K562 (cell line): Measurements from ENCODE around the gene RGS13. TPM values are rescaled to one million over a fixed set of nuclear protein-coding genes. Genes with fewer than 3 reads are reported as not detected.

ENCODE experiments used
- AFF4 ChIP-seq: sonication (generic); formaldehyde crosslinking; IDR thresholded peaks from 2 replicates; pipeline ENCODE4 v1.8.0; 2023; ENCODE audit warnings: mild to moderate bottlenecking, missing genetic modification reagents
- ELF1 ChIP-seq: fragments of 200-800 bp; sonication (Bioruptor generic); IDR thresholded peaks from 2 replicates; pipeline ENCODE4 v1.6.1; 2016; ENCODE audit warnings: missing genetic modification characterization, missing compliant biosample characterization
- REST ChIP-seq, 2 experiments: fragments of 450-650 bp; formaldehyde crosslinking in 1 of 2; IDR thresholded peaks; 2 replicates each; pipeline versions ENCODE4 v1.4.0 to v1.6.1; 2014 to 2020; ENCODE audit warnings: mild to moderate bottlenecking in 2 of 2, borderline replicate concordance in 1 of 2, low read depth in 1 of 2
- TFAP4 ChIP-seq: sonication (generic); formaldehyde crosslinking; IDR thresholded peaks from 2 replicates; pipeline ENCODE4 v1.8.0; 2022; ENCODE audit warnings: missing genetic modification reagents, mild to moderate bottlenecking, moderate library complexity, borderline replicate concordance
- XRCC4 ChIP-seq: IDR thresholded peaks from one replicate; pipeline ENCODE4 v1.6.1; 2011; ENCODE audit not compliant: insufficient read depth, insufficient read length; ENCODE audit errors: extremely low read depth
- YBX1 ChIP-seq: fragments of 450-650 bp; IDR thresholded peaks from 2 replicates; pipeline ENCODE4 v1.7.1; 2016; ENCODE audit warnings: mild to moderate bottlenecking
- ZBED1 ChIP-seq: IDR thresholded peaks from 2 replicates; pipeline ENCODE4 v1.6.1; 2014
- polyA plus RNA-seq, 8 experiments: library from polyadenylated mRNA; depleted of rRNA in 4 of 8; stranded (reverse) in 5 of 8; unstranded in 3 of 8; fragments of >200 nt; fragmentation: Nextera tagmentation in 2 of 8; fragmentation: Illumina TruSeq in 1 of 8; extraction: Ambion mirVana in 2 of 8; extraction: Trizol in 1 of 8; gene quantifications; 2 replicates each; pipeline versions ENCODE4 v1.2.1 to v1.2.3, GENCODE V29; 2011 to 2014; ENCODE audit warnings: inconsistent platforms in 1 of 8, missing spikeins in 1 of 8
- total RNA-seq, 7 experiments: library from RNA; depleted of rRNA in 6 of 7; stranded (reverse); fragments of >200 nt in 6 of 7; fragmentation: Illumina TruSeq in 2 of 7; extraction: Trizol in 2 of 7; gene quantifications; 2 replicates each; pipeline versions ENCODE4 v1.2.1 to v1.2.3, GENCODE V29; 2011 to 2021; ENCODE audit warnings: low replicate concordance in 1 of 7

Gene RGS13
- total and polyA plus RNA-seq, 9 of the 15 experiments (the other 6 are each of a cell fraction or from before 2014, with no cell fraction given), result not detected

- TF ChIP-seq AFF4 (CRISPR knock-in tag) (no peak), ZBED1 (no peak), TFAP4 (CRISPR knock-in tag) (no peak), YBX1 (no peak), REST (IDR thresholded peaks at IDR 0.05; ENCODE audit: borderline replicate concordance) (no peak), REST (CRISPR knock-in tag; IDR thresholded peaks at IDR 0.05; ENCODE audit: low read depth) (no peak), ELF1 (tag) (no peak), XRCC4 (no peak)
Observed at GRCh38 chr1:192603218-192603787, 32.6 kb upstream of the RGS13 start (continued).
